OCI-LY7 (cell line): ENCODE measurements around the gene RPLP1. TPM values are rescaled to one million over a fixed set of nuclear protein-coding genes. Genes with fewer than 3 reads are reported as not detected.

Experiments
- BruUV-seq: library from RNA; stranded (reverse); fragments of 400-500 nt; replicated peaks from 2 replicates; lab custom pipeline; 2021; lab: Mats Ljungman, UMichigan
- CTCF ChIA-PET: fragments of 300-600 bp; sonication (Branson Sonifier 250); formaldehyde crosslinking; loops from one replicate; lab custom pipeline; 2022; ENCODE audit warnings: antibody characterized with exemption; ENCODE audit not compliant: unreplicated experiment; lab: Charles Lee
- POLR2A ChIA-PET: fragments of 300-600 bp; sonication (Branson Sonifier 250); formaldehyde crosslinking; loops from one replicate; lab custom pipeline; 2022; ENCODE audit warnings: antibody characterized with exemption; lab: Charles Lee
- DNase-seq: peaks from one replicate; pipeline ENCODE4 v3.0.0-alpha.2; 2015; ENCODE audit warnings: low spot score
- H2AFZ ChIP-seq: fragments of 200-600 bp; sonication (generic), shearing (Covaris generic); 2 replicates; pipeline ENCODE4 v1.6.1; 2014; ENCODE audit warnings: mild to moderate bottlenecking, antibody characterized with exemption, low read length, moderate library complexity
- H3K27ac ChIP-seq: fragments of 200-600 bp; sonication (generic); 2 replicates; pipeline ENCODE4 v1.5.1; 2014; ENCODE audit warnings: mixed run types, low read depth, mild to moderate bottlenecking, moderate library complexity, low read length, inconsistent platforms; ENCODE audit not compliant: poor library complexity, severe bottlenecking
- H3K36me3 ChIP-seq: fragments of 200-600 bp; sonication (generic); 2 replicates; pipeline ENCODE4 v1.6.1; 2014; ENCODE audit warnings: mild to moderate bottlenecking, antibody characterized with exemption, low read length, moderate library complexity, mixed read lengths; ENCODE audit not compliant: insufficient read depth
- H3K4me1 ChIP-seq: fragments of 200-600 bp; sonication (generic); 2 replicates; pipeline ENCODE4 v1.5.1; 2014; ENCODE audit warnings: mild to moderate bottlenecking, low read length; ENCODE audit not compliant: insufficient read depth, poor library complexity, severe bottlenecking
- H3K4me2 ChIP-seq: fragments of 200-600 bp; sonication (generic); 2 replicates; pipeline ENCODE4 v1.6.1; 2014; ENCODE audit warnings: mild to moderate bottlenecking, low read length
- H3K4me3 ChIP-seq: fragments of 200-600 bp; sonication (generic); 2 replicates; pipeline ENCODE4 v1.5.1; 2014; ENCODE audit warnings: mild to moderate bottlenecking, low read depth, low read length; ENCODE audit not compliant: poor library complexity, severe bottlenecking
- H3K79me2 ChIP-seq: fragments of 200-600 bp; sonication (generic); 2 replicates; pipeline ENCODE4 v1.6.1; 2016; ENCODE audit warnings: low read depth, mild to moderate bottlenecking, low read length, moderate library complexity, mixed read lengths; ENCODE audit not compliant: insufficient read depth
- H3K9me2 ChIP-seq: fragments of 200-600 bp; sonication (generic); 2 replicates; pipeline ENCODE4 v1.6.1; 2016; ENCODE audit warnings: mild to moderate bottlenecking, low read length, mixed read lengths; ENCODE audit not compliant: insufficient read depth
- H3K9me3 ChIP-seq: fragments of 200-600 bp; sonication (generic); 2 replicates; pipeline ENCODE4 v1.6.1; 2014; ENCODE audit warnings: mild to moderate bottlenecking, mixed run types, low read length, mixed read lengths
- H4K20me1 ChIP-seq: fragments of 200-600 bp; sonication (generic); 2 replicates; pipeline ENCODE4 v1.6.1; 2014; ENCODE audit warnings: mild to moderate bottlenecking, antibody characterized with exemption, low read length, moderate library complexity, mixed read lengths; ENCODE audit not compliant: insufficient read depth
- CTCF ChIP-seq: fragments of 200-600 bp; sonication (generic); conservative IDR thresholded peaks from 2 replicates; pipeline ENCODE4 v1.5.1; 2014; ENCODE audit warnings: mild to moderate bottlenecking, antibody characterized with exemption, low read length, moderate library complexity, mixed read lengths
- EZH2phosphoT487 ChIP-seq: fragments of 200-600 bp; sonication (generic); IDR thresholded peaks from 2 replicates; pipeline ENCODE4 v1.6.1; 2018; ENCODE audit warnings: low read depth, borderline replicate concordance, mild to moderate bottlenecking, mixed run types, antibody characterized with exemption, low read length, moderate library complexity, mixed read lengths
- intact Hi-C: fragments of 100-400 bp; cut with micrococcal nuclease; formaldehyde crosslinking; loops from one replicate; pipeline ENCODE4 v1.10.0; 2022; ENCODE audit not compliant: unreplicated experiment
- total RNA-seq, 2 experiments: library from RNA; depleted of rRNA in 1 of 2; stranded (reverse); fragments of >200 nt in 1 of 2; shearing (Covaris generic) in 1 of 2; gene quantifications; 2 replicates each; pipeline ENCODE4 v1.2.3, GENCODE V29; 2014 to 2022

RPLP1 gene
- total RNA-seq, 2 experiments from 2014 or later = 889 to 2,251 TPM

DNA sequence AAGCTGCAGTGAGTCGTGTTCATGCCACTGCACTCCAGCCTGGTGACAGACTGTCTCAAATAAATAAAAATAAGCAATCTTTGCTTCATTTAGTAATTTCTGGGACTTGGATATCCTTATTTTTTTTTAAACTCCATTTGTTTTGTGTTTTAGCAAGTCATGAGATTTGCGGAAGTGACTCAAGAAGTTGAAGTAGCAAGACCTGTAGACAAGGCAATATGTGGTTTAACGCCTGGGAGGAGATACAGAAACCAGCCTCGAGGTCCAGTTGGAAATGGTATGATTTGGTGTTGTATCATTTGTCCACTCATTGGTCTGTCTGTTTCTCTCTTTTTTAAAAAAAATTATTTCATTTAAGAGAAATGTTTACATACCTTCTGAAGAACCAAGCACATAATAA is 16.6 kb upstream of the RPLP1 start:
- Histone ChIP-seq H3K4me1 (no peaks in the 10 kb centered on the region), H3K36me3 (peaks cover 97% of the 10 kb centered on the region), H4K20me1 (no peaks in the 10 kb centered on the region; the same call in 1 of the 2 replicates), H3K79me2 (no peaks in the 10 kb centered on the region), H2AFZ (no peak overlapping the region), H3K27ac (no peak overlapping the region), H3K9me2 (no peaks in the 10 kb centered on the region), H3K4me2 (no peak overlapping the region), H3K9me3 (no peaks in the 10 kb centered on the region), H3K4me3 (no peak overlapping the region)
- no peak for DNase-seq
- no TSS peak for BruUV-seq
- POLR2A ChIA-PET = interaction anchor here (1.0 to 1.7 kb wide), 2 partner anchors 9 to 16 kb away, joined by 3 to 5 read pairs; no protein-coding TSS in a partner anchor
- intact Hi-C loops = no loop called here
- CTCF ChIA-PET = no interaction called here
- no peak for TF ChIP-seq CTCF
- TF ChIP-seq EZH2phosphoT487 = no peak

GRCh38 chr15:69436951-69437350 is 15.7 kb upstream of the RPLP1 start:
- DNase-seq = no peak
- Histone ChIP-seq H3K9me2 (no peaks in the 10 kb centered on the region), H4K20me1 (no peaks in the 10 kb centered on the region), H3K27ac (no peak overlapping the region), H3K4me1 (no peaks in the 10 kb centered on the region), H3K36me3 (peaks cover 98% of the 10 kb centered on the region), H3K4me3 (no peak overlapping the region), H2AFZ (no peak overlapping the region), H3K4me2 (no peak overlapping the region), H3K79me2 (no peaks in the 10 kb centered on the region), H3K9me3 (no peaks in the 10 kb centered on the region)
- TF ChIP-seq CTCF (no peak), EZH2phosphoT487 (no peak)
- intact Hi-C loops = no loop called here
- CTCF ChIA-PET = no interaction called here
- no TSS peak for BruUV-seq
- POLR2A ChIA-PET = interaction anchor here (1.0 to 1.7 kb wide), 2 partner anchors 8 to 15 kb away, joined by 3 to 5 read pairs; no protein-coding TSS in a partner anchor

DNA sequence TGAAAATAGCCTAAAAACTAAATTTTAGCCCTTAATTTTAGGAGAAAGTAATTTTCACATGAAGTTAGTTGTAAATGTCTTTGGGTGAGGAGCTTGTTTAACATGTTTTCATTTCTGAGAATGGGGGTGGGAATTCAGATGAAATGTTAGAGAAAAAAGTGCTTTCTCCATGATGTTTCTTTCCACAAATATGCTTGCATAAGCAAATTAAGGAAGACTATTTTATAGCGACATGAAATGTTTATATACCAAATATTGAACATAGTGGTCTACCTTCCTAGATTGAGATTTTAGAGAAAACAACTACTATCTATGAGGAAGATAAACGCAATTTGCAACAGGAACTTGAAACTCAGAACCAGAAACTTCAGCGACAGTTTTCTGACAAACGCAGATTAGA is 13.0 kb upstream of the RPLP1 start:
- H3K4me1 ChIP-seq = peaks cover 6% of the 10 kb centered on the region
- H3K79me2 ChIP-seq = no peaks in the 10 kb centered on the region
- ChIA-PET POLR2A (interaction anchor here (1.4 kb wide), 1 partner anchor 13 kb away, joined by 6 read pairs; the partner anchor contains the start of gene RPLP1), CTCF (no interaction called here)
- H4K20me1 ChIP-seq = no peaks in the 10 kb centered on the region
- no peaks in the 10 kb centered on the region for H3K9me3 ChIP-seq
- H3K36me3 ChIP-seq = peaks cover 99% of the 10 kb centered on the region
- TF ChIP-seq EZH2phosphoT487 = no peak
- TF ChIP-seq CTCF = no peak
- H3K9me2 ChIP-seq = no peaks in the 10 kb centered on the region
- no peak overlapping the region for H2AFZ ChIP-seq
- intact Hi-C loops = no loop called here
- DNase-seq = no peak
- BruUV-seq = no TSS peak
- no peak overlapping the region for H3K4me2 ChIP-seq
- H3K4me3 ChIP-seq = no peak overlapping the region
- H3K27ac ChIP-seq = no peak overlapping the region
